ENCODE data around the gene NRROS. TPM values are rescaled to one million over a fixed set of nuclear protein-coding genes. Genes with fewer than 3 reads are reported as not detected.

Gene NRROS
- total and polyA plus RNA-seq, 10 of the 15 experiments (the other 5 are each of a cell fraction or from before 2014, with no cell fraction given) = 0.35 to 42.2 (median 12.6) TPM

DNA sequence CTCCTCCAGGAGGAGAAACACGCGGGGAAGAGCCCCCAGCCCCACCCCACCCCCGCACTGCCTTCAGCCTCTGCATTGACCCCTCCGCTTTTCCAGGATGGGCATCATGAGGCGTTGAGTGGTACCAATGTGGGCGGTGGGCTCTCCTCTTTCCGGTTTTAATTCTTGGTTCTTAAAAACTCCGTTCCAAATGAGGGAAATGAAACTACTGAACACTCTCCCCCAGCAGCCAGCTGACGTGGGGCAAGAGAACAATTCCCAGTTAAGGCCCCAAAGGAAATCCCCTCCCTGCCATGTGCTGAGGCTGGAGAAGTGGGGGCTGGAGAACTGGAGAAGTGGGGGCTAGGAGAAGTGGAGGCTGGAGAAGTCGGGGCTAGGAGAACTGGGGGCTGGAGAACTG lies 5.3 kb upstream of the NRROS start (continued):
- TF ChIP-seq, protein P1, sequence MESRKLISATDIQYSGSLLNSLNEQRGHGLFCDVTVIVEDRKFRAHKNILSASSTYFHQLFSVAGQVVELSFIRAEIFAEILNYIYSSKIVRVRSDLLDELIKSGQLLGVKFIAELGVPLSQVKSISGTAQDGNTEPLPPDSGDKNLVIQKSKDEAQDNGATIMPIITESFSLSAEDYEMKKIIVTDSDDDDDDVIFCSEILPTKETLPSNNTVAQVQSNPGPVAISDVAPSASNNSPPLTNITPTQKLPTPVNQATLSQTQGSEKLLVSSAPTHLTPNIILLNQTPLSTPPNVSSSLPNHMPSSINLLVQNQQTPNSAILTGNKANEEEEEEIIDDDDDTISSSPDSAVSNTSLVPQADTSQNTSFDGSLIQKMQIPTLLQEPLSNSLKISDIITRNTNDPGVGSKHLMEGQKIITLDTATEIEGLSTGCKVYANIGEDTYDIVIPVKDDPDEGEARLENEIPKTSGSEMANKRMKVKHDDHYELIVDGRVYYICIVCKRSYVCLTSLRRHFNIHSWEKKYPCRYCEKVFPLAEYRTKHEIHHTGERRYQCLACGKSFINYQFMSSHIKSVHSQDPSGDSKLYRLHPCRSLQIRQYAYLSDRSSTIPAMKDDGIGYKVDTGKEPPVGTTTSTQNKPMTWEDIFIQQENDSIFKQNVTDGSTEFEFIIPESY (IDR thresholded peaks at IDR 0.05) = no peak
- no peak for TF ChIP-seq MYC (IDR thresholded peaks at IDR 0.05; ENCODE audit: insufficient read depth, insufficient read length, insufficient replicate concordance, low read length, severe bottlenecking)
- TF ChIP-seq CHD2 (IDR thresholded peaks at IDR 0.05; ENCODE audit: borderline replicate concordance, low read depth, low read length) = peak; percentile 79; the same call in 1 of the 2 replicates
- TF ChIP-seq SP1 (IDR thresholded peaks at IDR 0.05; ENCODE audit: low read depth, low read length) = peak; percentile 42
- TF ChIP-seq CREM (IDR thresholded peaks at IDR 0.05; ENCODE audit: low read depth) = peak; percentile 85
- no peak for TF ChIP-seq EZH2 (IDR thresholded peaks at IDR 0.05; ENCODE audit: borderline replicate concordance, control insufficient read depth, low read depth, low read length)
- TF ChIP-seq, protein P2, sequence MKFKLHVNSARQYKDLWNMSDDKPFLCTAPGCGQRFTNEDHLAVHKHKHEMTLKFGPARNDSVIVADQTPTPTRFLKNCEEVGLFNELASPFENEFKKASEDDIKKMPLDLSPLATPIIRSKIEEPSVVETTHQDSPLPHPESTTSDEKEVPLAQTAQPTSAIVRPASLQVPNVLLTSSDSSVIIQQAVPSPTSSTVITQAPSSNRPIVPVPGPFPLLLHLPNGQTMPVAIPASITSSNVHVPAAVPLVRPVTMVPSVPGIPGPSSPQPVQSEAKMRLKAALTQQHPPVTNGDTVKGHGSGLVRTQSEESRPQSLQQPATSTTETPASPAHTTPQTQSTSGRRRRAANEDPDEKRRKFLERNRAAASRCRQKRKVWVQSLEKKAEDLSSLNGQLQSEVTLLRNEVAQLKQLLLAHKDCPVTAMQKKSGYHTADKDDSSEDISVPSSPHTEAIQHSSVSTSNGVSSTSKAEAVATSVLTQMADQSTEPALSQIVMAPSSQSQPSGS (IDR thresholded peaks at IDR 0.05; ENCODE audit: low read length) = no peak
- TF ChIP-seq, protein P3, sequence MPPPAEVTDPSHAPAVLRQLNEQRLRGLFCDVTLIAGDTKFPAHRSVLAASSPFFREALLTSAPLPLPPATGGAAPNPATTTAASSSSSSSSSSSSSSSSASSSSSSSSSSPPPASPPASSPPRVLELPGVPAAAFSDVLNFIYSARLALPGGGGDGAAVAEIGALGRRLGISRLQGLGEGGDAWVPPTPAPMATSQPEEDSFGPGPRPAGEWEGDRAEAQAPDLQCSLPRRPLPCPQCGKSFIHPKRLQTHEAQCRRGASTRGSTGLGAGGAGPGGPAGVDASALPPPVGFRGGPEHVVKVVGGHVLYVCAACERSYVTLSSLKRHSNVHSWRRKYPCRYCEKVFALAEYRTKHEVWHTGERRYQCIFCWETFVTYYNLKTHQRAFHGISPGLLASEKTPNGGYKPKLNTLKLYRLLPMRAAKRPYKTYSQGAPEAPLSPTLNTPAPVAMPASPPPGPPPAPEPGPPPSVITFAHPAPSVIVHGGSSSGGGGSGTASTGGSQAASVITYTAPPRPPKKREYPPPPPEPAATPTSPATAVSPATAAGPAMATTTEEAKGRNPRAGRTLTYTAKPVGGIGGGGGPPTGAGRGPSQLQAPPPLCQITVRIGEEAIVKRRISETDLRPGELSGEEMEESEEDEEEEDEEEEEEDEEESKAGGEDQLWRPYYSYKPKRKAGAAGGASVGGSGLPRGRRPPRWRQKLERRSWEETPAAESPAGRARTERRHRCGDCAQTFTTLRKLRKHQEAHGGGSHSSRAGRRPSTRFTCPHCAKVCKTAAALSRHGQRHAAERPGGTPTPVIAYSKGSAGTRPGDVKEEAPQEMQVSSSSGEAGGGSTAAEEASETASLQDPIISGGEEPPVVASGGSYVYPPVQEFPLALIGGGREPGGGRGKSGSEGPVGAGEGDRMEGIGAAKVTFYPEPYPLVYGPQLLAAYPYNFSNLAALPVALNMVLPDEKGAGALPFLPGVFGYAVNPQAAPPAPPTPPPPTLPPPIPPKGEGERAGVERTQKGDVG (CRISPR knock-in tag; IDR thresholded peaks at IDR 0.05) = no peak
- TF ChIP-seq SIX5 (IDR thresholded peaks at IDR 0.05; ENCODE audit: low read depth, low read length, severe bottlenecking) = no peak
- no peak for TF ChIP-seq MYB (IDR thresholded peaks at IDR 0.05; ENCODE audit: borderline replicate concordance, low read depth, low read length)
- no peak for TF ChIP-seq HCFC1 (IDR thresholded peaks at IDR 0.05; ENCODE audit: low read length)
- no peak for TF ChIP-seq SRF (IDR thresholded peaks at IDR 0.05; ENCODE audit: low read depth in 2 of 2, low read length in 2 of 2)
- TF ChIP-seq NFXL1 (IDR thresholded peaks at IDR 0.05; ENCODE audit: borderline replicate concordance) = no peak
- no peak for TF ChIP-seq POLR2AphosphoS2 (IDR thresholded peaks at IDR 0.05; ENCODE audit: low read depth, low read length)
- no peak for TF ChIP-seq KAT2A (conservative IDR thresholded peaks at IDR 0.05; ENCODE audit: control insufficient read depth, low read depth, low read length)
- TF ChIP-seq ZBTB40 (IDR thresholded peaks at IDR 0.05; ENCODE audit: borderline replicate concordance) = no peak
- TF ChIP-seq ASH2L (IDR thresholded peaks at IDR 0.05; ENCODE audit: borderline replicate concordance, low read depth) = no peak
- TF ChIP-seq KDM1A (IDR thresholded peaks at IDR 0.05; ENCODE audit: borderline replicate concordance) = no peak

All from GM12878 (cell line).